SK-N-SH (cell line): Measurements from ENCODE around the gene SEMA3C. TPM values are rescaled to one million over a fixed set of nuclear protein-coding genes. Genes with fewer than 3 reads are reported as not detected.

Source experiments
- CTCF ChIA-PET: fragments of 300-600, 350-600 bp; formaldehyde crosslinking; extraction: SDS; loops from one replicate; lab custom pipeline; 2021; lab: Yijun Ruan, JAX
- POLR2A ChIA-PET: fragments of 350-600 bp; sonication (Branson Sonifier 250); formaldehyde crosslinking; extraction: SDS; loops from one replicate; lab custom pipeline; 2020; ENCODE audit warnings: antibody characterized with exemption, inconsistent platforms; lab: Yijun Ruan, JAX
- DNase-seq: peaks from one replicate; pipeline ENCODE4 v3.0.0; 2012
- H2AFZ ChIP-seq: fragments of 200-600 bp; sonication (generic); 2 replicates; pipeline ENCODE4 v1.8.1; 2016; ENCODE audit warnings: antibody characterized with exemption, mild to moderate bottlenecking, low read depth
- H3F3A ChIP-seq: fragments of 200-600 bp; sonication (generic); replicated peaks from 2 replicates; pipeline ENCODE3; 2016; ENCODE audit warnings: antibody characterized with exemption, mild to moderate bottlenecking; ENCODE audit not compliant: insufficient read depth
- H3K27ac ChIP-seq, 2 experiments: fragments of 200-500 bp in 1 of 2; fragments of 200-600 bp in 1 of 2; sonication (Bioruptor generic) in 1 of 2; sonication (generic), shearing (Covaris generic) in 1 of 2; 2 replicates each; pipeline versions ENCODE4 v1.5.1 to v1.6.1; 2014 to 2016; ENCODE audit warnings: low read depth in 2 of 2, inconsistent platforms in 1 of 2, low read length in 1 of 2, mild to moderate bottlenecking in 1 of 2, mixed read lengths in 1 of 2
- H3K27me3 ChIP-seq: fragments of 200-600 bp; sonication (generic), shearing (Covaris generic); 2 replicates; pipeline ENCODE4 v1.6.1; 2016; ENCODE audit warnings: mixed run types; ENCODE audit not compliant: insufficient read depth
- H3K36me3 ChIP-seq, 2 experiments: fragments of 200-500 bp in 1 of 2; fragments of 200-600 bp in 1 of 2; sonication (Bioruptor generic) in 1 of 2; sonication (generic) in 1 of 2; replicated peaks in 1 of 2; 2 replicates each; pipeline versions ENCODE3 to v1.5.1; 2014 to 2016; ENCODE audit warnings: low read length in 1 of 2, mild to moderate bottlenecking in 1 of 2; ENCODE audit not compliant: insufficient read depth in 2 of 2, control insufficient read depth in 1 of 2
- H3K4me1 ChIP-seq, 2 experiments: fragments of 200-500 bp in 1 of 2; fragments of 200-600 bp in 1 of 2; sonication (Bioruptor generic) in 1 of 2; sonication (generic), shearing (Covaris generic) in 1 of 2; 2 replicates each; pipeline versions ENCODE4 v1.5.1 to v1.6.1; 2014 to 2016; ENCODE audit warnings: low read depth in 1 of 2, low read length in 1 of 2, mixed run types in 1 of 2; ENCODE audit not compliant: insufficient read depth in 2 of 2, control insufficient read depth in 1 of 2
- H3K4me2 ChIP-seq: fragments of 200-600 bp; sonication (generic), shearing (Covaris generic); 2 replicates; pipeline ENCODE4 v1.6.1; 2017; ENCODE audit warnings: mixed run types
- H3K4me3 ChIP-seq, 2 experiments: fragments of 200-500 bp in 1 of 2; fragments of 200-600 bp in 1 of 2; sonication (Bioruptor generic) in 1 of 2; sonication (generic), shearing (Covaris generic) in 1 of 2; 2 replicates each; pipeline versions ENCODE4 v1.5.1 to v1.8.1; 2014 to 2016; ENCODE audit warnings: low read depth in 2 of 2, inconsistent platforms in 1 of 2, low read length in 1 of 2, mild to moderate bottlenecking in 1 of 2, mixed read lengths in 1 of 2, moderate library complexity in 1 of 2
- H3K79me2 ChIP-seq: fragments of 200-600 bp; sonication (generic); 2 replicates; pipeline ENCODE4 v1.8.1; 2017; ENCODE audit warnings: mild to moderate bottlenecking; ENCODE audit not compliant: insufficient read depth
- H3K9ac ChIP-seq: fragments of 200-600 bp; sonication (generic); 2 replicates; pipeline ENCODE4 v1.6.1; 2017; ENCODE audit warnings: mixed run types
- H3K9me2 ChIP-seq: fragments of 200-600 bp; sonication (generic); 2 replicates; pipeline ENCODE4 v1.6.1; 2017; ENCODE audit warnings: mixed run types
- H3K9me3 ChIP-seq: fragments of 200-600 bp; sonication (generic); 2 replicates; pipeline ENCODE4 v1.6.1; 2017; ENCODE audit warnings: mixed run types, mild to moderate bottlenecking, moderate library complexity
- H4K20me1 ChIP-seq: fragments of 200-600 bp; sonication (generic); 2 replicates; pipeline ENCODE4 v1.6.1; 2017; ENCODE audit warnings: mild to moderate bottlenecking, mixed run types; ENCODE audit not compliant: insufficient read depth
- CHD2 ChIP-seq: fragments of 150-350 bp; IDR thresholded peaks from 2 replicates; pipeline ENCODE4 v1.6.1; 2018; ENCODE audit warnings: low read length; ENCODE audit not compliant: partially characterized antibody
- EZH2phosphoT487 ChIP-seq: fragments of 200-600 bp; sonication (generic); IDR thresholded peaks from 2 replicates; pipeline ENCODE4 v1.6.1; 2017; ENCODE audit warnings: low read depth, mixed run types, mild to moderate bottlenecking, antibody characterized with exemption, moderate library complexity, borderline replicate concordance
- FOXJ3 ChIP-seq: sonication (generic); formaldehyde crosslinking; IDR thresholded peaks from 2 replicates; pipeline ENCODE4 v1.5.1; 2020; ENCODE audit warnings: mild to moderate bottlenecking, missing genetic modification reagents
- JUND ChIP-seq: IDR thresholded peaks from 2 replicates; pipeline ENCODE4 v1.4.0; 2012
- RCOR1 ChIP-seq: fragments of 150-350 bp; IDR thresholded peaks from 2 replicates; pipeline ENCODE4 v1.6.1; 2017; ENCODE audit warnings: antibody characterized with exemption, low read length
- RFX5 ChIP-seq: IDR thresholded peaks from 2 replicates; pipeline ENCODE4 v1.6.1; 2012; ENCODE audit warnings: mild to moderate bottlenecking, improper control_type of control experiment, low read length
- RXRA ChIP-seq: IDR thresholded peaks from 2 replicates; pipeline ENCODE4 v1.4.0; 2012; ENCODE audit warnings: low read depth, mild to moderate bottlenecking, borderline replicate concordance
- SIN3A ChIP-seq: IDR thresholded peaks from 2 replicates; pipeline ENCODE4 v1.6.1; 2012; ENCODE audit warnings: low read depth, mild to moderate bottlenecking, low read length, moderate library complexity, borderline replicate concordance
- TAF1 ChIP-seq: IDR thresholded peaks from 2 replicates; pipeline ENCODE4 v1.6.1; 2012; ENCODE audit warnings: low read depth, mild to moderate bottlenecking, low read length, moderate library complexity, borderline replicate concordance
- TCF12 ChIP-seq: IDR thresholded peaks from 2 replicates; pipeline ENCODE4 v1.4.0; 2012
- TEAD4 ChIP-seq: IDR thresholded peaks from 2 replicates; pipeline ENCODE4 v1.4.0; 2012; ENCODE audit warnings: mild to moderate bottlenecking, borderline replicate concordance; ENCODE audit not compliant: insufficient read depth
- YY1 ChIP-seq: IDR thresholded peaks from 2 replicates; pipeline ENCODE4 v1.4.0; 2012; ENCODE audit warnings: low read depth, mild to moderate bottlenecking
- WGBS: methylation state at CpG from one replicate; pipeline ENCODE4 v1.1.6; 2017; ENCODE audit warnings: low lambda C conversion rate; 5-methylcytosine and 5-hydroxymethylcytosine counted together
- polyA plus RNA-seq, 3 experiments: library from polyadenylated mRNA; depleted of rRNA; stranded (reverse); fragments of >200 nt; gene quantifications; 2 replicates each; pipeline ENCODE4 v1.2.3, GENCODE V29; 2012
- TF ChIP-seq, protein P1 (sequence below): IDR thresholded peaks from 2 replicates; pipeline ENCODE4; 2012
- TF ChIP-seq, protein P2 (sequence below): fragments of 200-600 bp; sonication (generic); IDR thresholded peaks from 2 replicates; pipeline ENCODE4 v1.6.1; 2017; ENCODE audit warnings: antibody characterized with exemption, mild to moderate bottlenecking, moderate library complexity
- TF ChIP-seq, protein P3 (sequence below): fragments of 150-350 bp; IDR thresholded peaks from 2 replicates; pipeline ENCODE4 v1.6.1; 2016; ENCODE audit warnings: mild to moderate bottlenecking, low read depth, low read length
- TF ChIP-seq, protein P4 (sequence below): IDR thresholded peaks from 2 replicates; pipeline ENCODE4 v1.4.0; 2012; ENCODE audit warnings: low read depth, borderline replicate concordance
- TF ChIP-seq, protein P5 (sequence below): fragments of 150-350 bp; IDR thresholded peaks from 2 replicates; pipeline ENCODE4 v1.6.1; 2017; ENCODE audit warnings: antibody characterized with exemption, low read length, low read depth, borderline replicate concordance
- TF ChIP-seq, protein P6 (sequence below): IDR thresholded peaks from 2 replicates; pipeline ENCODE4 v1.4.0; 2012; ENCODE audit warnings: low read depth

Gene SEMA3C
- polyA plus RNA-seq, 1 of the 3 experiments (the other 2 are of a cell fraction), result 51.1 TPM

DNA sequence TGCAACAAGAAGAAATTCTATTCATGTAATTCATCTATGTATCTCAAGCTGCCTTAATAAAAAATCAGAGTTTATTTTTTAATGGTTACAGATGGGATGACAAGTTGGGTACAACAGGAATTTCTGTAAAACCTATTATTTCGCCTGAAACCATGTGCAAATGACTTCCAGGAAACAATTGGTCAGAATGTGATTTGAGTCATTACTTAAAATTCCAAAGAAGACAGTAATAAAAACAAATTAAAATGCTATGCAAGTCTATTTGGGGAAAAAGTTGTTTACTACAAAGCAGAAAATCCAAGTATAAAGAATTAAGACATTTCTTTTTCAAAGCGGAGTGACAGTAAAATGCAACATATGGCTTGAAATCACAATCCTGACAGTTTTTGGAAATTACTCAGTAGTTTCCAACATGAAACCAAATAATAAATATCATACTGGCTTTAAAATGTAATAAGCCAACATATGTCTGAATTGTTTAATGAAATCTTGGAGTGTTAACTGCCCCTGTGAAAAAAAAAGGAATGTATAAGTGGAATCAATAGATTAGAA, 41.5 kb upstream of the SEMA3C start:
- CTCF ChIA-PET, result no interaction called here
- no peaks in the 10 kb centered on the region for H3K79me2 ChIP-seq
- H4K20me1 ChIP-seq, result no peaks in the 10 kb centered on the region
- no peaks in the 10 kb centered on the region for H3K27me3 ChIP-seq
- WGBS, result 75% methylated on average over 2 of the region's 2 CpGs
- H3K4me3 ChIP-seq, result no peak overlapping the region
- H3K4me2 ChIP-seq, result no peak overlapping the region
- TF ChIP-seq, protein P1, sequence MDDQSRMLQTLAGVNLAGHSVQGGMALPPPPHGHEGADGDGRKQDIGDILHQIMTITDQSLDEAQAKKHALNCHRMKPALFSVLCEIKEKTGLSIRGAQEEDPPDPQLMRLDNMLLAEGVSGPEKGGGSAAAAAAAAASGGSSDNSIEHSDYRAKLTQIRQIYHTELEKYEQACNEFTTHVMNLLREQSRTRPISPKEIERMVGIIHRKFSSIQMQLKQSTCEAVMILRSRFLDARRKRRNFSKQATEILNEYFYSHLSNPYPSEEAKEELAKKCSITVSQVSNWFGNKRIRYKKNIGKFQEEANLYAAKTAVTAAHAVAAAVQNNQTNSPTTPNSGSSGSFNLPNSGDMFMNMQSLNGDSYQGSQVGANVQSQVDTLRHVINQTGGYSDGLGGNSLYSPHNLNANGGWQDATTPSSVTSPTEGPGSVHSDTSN, result no peak
- no peak for TF ChIP-seq TEAD4
- TF ChIP-seq RFX5, result no peak
- TF ChIP-seq TCF12, result no peak
- TF ChIP-seq, protein P2, sequence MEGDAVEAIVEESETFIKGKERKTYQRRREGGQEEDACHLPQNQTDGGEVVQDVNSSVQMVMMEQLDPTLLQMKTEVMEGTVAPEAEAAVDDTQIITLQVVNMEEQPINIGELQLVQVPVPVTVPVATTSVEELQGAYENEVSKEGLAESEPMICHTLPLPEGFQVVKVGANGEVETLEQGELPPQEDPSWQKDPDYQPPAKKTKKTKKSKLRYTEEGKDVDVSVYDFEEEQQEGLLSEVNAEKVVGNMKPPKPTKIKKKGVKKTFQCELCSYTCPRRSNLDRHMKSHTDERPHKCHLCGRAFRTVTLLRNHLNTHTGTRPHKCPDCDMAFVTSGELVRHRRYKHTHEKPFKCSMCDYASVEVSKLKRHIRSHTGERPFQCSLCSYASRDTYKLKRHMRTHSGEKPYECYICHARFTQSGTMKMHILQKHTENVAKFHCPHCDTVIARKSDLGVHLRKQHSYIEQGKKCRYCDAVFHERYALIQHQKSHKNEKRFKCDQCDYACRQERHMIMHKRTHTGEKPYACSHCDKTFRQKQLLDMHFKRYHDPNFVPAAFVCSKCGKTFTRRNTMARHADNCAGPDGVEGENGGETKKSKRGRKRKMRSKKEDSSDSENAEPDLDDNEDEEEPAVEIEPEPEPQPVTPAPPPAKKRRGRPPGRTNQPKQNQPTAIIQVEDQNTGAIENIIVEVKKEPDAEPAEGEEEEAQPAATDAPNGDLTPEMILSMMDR, result no peak
- no peak for DNase-seq
- POLR2A ChIA-PET, result no interaction called here
- no peak overlapping the region for H2AFZ ChIP-seq
- H3K9me3 ChIP-seq, result no peaks in the 10 kb centered on the region
- H3K27ac ChIP-seq, result no peak overlapping the region
- H3K36me3 ChIP-seq, result no peaks in the 10 kb centered on the region
- peaks cover 0 to 4% of the 10 kb centered on the region in 2 experiments; a peak in 1 of 4 replicates for H3K4me1 ChIP-seq
- peaks cover 3% of the 10 kb centered on the region for H3F3A ChIP-seq
- no peak overlapping the region for H3K9ac ChIP-seq
- no peaks in the 10 kb centered on the region for H3K9me2 ChIP-seq

DNA sequence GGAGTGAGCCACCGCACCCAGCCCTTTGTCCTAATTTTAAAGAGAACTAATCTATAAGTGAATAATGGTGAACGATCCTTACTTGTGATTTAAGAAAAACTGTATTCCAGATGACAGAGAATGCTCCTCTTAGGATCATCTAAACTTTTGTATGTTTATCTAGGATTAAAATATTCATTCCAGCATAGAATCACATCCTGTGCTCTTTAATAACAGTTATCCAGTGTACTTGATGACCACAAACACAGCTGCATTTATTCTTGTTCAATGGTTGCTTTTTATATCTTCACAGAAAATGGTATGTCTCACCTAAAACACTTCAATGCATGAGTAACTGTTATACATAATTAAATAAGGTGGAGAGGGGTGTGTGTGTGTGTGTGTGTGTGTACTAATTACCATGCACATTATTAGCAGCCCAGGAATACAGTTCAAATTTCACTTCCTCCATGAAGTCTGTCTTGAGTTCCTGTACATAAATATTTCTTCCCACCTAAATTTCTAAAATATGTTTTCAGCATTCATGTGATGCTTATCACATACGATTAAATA, 38.5 kb upstream of the SEMA3C start:
- Histone ChIP-seq H3F3A (peaks cover 4% of the 10 kb centered on the region), H4K20me1 (no peaks in the 10 kb centered on the region), H3K9me3 (no peaks in the 10 kb centered on the region), H3K36me3 (no peaks in the 10 kb centered on the region), H3K4me1 (peaks cover 0 to 4% of the 10 kb centered on the region in 2 experiments; a peak in 1 of 4 replicates), H3K27me3 (no peaks in the 10 kb centered on the region), H3K9ac (no peak overlapping the region), H3K4me2 (no peak overlapping the region), H3K9me2 (no peaks in the 10 kb centered on the region), H3K27ac (no peak overlapping the region), H3K4me3 (no peak overlapping the region), H2AFZ (no peak overlapping the region), H3K79me2 (no peaks in the 10 kb centered on the region)
- ChIA-PET CTCF (interaction anchor here (0.7 to 1.0 kb wide), 3 partner anchors 20 to 816 kb away, joined by 3 to 4 read pairs (median 3); no protein-coding TSS in a partner anchor), POLR2A (no interaction called here)
- WGBS, result 76% methylated on average over 3 of the region's 3 CpGs
- DNase-seq, result no peak
- TF ChIP-seq RXRA (no peak), SIN3A (no peak), FOXJ3 (CRISPR knock-in tag) (no peak), RCOR1 (no peak), TAF1 (no peak), EZH2phosphoT487 (no peak), CHD2 (no peak), YY1 (no peak), JUND (no peak)
- TF ChIP-seq, protein P3, sequence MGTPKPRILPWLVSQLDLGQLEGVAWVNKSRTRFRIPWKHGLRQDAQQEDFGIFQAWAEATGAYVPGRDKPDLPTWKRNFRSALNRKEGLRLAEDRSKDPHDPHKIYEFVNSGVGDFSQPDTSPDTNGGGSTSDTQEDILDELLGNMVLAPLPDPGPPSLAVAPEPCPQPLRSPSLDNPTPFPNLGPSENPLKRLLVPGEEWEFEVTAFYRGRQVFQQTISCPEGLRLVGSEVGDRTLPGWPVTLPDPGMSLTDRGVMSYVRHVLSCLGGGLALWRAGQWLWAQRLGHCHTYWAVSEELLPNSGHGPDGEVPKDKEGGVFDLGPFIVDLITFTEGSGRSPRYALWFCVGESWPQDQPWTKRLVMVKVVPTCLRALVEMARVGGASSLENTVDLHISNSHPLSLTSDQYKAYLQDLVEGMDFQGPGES, result no peak
- TF ChIP-seq, protein P1, result no peak
- TF ChIP-seq, protein P4, sequence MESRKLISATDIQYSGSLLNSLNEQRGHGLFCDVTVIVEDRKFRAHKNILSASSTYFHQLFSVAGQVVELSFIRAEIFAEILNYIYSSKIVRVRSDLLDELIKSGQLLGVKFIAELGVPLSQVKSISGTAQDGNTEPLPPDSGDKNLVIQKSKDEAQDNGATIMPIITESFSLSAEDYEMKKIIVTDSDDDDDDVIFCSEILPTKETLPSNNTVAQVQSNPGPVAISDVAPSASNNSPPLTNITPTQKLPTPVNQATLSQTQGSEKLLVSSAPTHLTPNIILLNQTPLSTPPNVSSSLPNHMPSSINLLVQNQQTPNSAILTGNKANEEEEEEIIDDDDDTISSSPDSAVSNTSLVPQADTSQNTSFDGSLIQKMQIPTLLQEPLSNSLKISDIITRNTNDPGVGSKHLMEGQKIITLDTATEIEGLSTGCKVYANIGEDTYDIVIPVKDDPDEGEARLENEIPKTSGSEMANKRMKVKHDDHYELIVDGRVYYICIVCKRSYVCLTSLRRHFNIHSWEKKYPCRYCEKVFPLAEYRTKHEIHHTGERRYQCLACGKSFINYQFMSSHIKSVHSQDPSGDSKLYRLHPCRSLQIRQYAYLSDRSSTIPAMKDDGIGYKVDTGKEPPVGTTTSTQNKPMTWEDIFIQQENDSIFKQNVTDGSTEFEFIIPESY, result no peak
- TF ChIP-seq, protein P5, sequence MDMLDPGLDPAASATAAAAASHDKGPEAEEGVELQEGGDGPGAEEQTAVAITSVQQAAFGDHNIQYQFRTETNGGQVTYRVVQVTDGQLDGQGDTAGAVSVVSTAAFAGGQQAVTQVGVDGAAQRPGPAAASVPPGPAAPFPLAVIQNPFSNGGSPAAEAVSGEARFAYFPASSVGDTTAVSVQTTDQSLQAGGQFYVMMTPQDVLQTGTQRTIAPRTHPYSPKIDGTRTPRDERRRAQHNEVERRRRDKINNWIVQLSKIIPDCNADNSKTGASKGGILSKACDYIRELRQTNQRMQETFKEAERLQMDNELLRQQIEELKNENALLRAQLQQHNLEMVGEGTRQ, result no peak
- TF ChIP-seq, protein P6, sequence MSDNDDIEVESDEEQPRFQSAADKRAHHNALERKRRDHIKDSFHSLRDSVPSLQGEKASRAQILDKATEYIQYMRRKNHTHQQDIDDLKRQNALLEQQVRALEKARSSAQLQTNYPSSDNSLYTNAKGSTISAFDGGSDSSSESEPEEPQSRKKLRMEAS, result no peak
